ENCODE data around the gene ITGB1. TPM values are rescaled to one million over a fixed set of nuclear protein-coding genes. Genes with fewer than 3 reads are reported as not detected.

Gene ITGB1
- total and polyA plus RNA-seq, 3 experiments from 2014 or later: 75.5 to 342 (median 82.1) TPM

DNA sequence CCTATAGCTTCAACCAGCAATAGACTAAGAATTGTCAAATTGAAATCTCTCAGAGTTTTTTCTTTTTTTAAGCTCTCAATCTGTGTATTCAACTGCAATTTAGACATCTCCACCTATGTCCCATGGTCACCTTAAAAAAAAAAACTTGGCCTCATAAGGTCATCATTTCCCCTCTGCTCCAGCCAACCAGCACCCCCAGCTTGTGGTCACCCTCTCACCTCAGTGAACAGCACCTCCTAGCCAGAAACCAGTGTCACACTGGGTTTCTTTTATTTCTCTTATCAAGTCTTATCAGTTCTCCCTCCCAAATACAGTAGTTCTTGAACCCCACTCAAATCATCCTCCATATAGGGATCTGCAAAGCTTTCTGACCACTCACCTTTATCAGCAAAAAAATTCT is 4.0 kb downstream of the ITGB1 start:
- Mint-ChIP-seq H3K4me3 (peak overlapping the region; percentile 73 to 87 (median 84)), H3K36me3 (peaks cover 0 to 12% (median 10%) of the 10 kb centered on the region in 3 donors), H3K9me3 (no peaks in the 10 kb centered on the region), H3K27me3 (peaks cover 0 to 1% of the 10 kb centered on the region in 2 donors), H3K4me1 (peaks cover 74 to 82% (median 77%) of the 10 kb centered on the region in 3 donors), H3K27ac (peak overlapping the region; percentile 69 to 93 (median 85))
- DNase-seq: no peak
- no peaks in the 10 kb centered on the region for H3K36me3 ChIP-seq (ENCODE audit: insufficient read depth, low read length)
- peak overlapping the region; percentile 55 for H3K27ac ChIP-seq (ENCODE audit: low read depth, low read length)
- no peaks in the 10 kb centered on the region for H3K27me3 ChIP-seq (ENCODE audit: insufficient read depth, low read length, poor library complexity, severe bottlenecking)
- H3K9me3 ChIP-seq (ENCODE audit: low read length): no peaks in the 10 kb centered on the region
- POLR2A ChIA-PET: no interaction called here
- CTCF ChIA-PET: interaction anchor here (0.8 to 1.4 kb wide), 2 partner anchors 14 to 46 kb away, joined by 3 to 4 read pairs; no protein-coding TSS in a partner anchor
- H3K4me3 ChIP-seq (ENCODE audit: low read length): no peak overlapping the region
- peaks cover 45% of the 10 kb centered on the region for H3K4me1 ChIP-seq (ENCODE audit: insufficient read depth, low read length)

DNA sequence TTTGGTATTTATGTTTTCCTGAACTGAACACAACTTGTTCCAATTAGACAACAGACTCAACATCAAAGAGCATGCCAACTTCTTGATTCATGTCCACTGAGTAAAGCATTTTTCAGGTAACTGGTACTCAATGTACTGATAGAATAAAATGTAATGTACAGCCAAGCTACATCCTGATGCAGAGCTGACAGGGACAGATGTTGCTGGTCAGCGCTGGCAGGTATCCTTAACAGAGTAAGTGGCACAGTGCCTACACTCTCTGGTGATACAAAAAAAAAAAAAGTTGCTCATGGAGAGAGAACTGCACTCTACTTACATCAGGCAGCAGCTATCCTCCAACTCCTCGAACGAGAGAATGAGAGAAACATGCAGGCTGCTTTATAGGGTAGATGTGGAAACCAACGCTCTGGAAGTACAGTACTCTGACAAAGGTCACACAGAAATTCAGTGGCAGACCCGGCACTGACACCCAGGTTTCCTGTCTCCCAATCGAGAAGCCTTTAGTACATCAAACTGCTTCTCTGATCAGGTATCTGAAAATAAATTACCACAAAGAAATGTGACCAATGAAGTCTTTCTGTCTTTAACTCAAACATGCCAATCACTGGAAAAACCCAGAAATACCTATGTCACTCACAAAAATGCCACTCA is 4.6 kb downstream of the ITGB1 start:
- peaks cover 0 to 1% of the 10 kb centered on the region in 2 donors for H3K27me3 Mint-ChIP-seq

DNA sequence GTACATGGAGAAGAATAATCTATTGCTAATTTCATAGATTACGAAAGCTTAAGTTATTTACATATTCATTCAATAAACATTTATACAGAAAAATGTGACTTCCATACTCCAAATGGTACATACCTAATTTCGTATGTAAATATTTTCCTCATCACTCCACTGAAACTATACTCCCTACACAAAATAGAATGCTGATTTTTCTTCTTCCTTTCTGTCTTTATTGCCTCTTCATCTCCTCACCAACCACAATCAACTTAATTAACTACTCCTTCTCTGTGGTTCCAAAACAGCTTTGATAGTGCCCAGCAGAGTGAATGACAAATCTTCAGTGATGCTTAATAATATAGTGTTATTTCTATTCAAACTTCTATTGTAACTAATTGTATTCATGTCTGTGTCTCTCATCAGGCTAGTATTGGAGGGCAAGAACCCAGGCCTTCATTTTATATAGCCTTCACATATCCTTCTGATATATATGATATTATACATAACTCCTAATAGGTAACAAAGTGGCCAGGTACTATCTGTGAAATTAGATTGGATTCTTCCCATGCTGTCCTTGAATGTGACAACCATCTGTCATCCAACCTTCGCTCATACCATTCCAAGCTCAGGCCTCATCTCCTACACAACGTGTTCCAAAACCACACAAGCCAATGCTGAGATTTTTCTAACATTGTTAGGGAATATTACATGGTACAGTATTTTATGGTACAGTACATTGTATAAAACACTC is 5.3 kb downstream of the ITGB1 start:
- Mint-ChIP-seq H3K9me3 (no peaks in the 10 kb centered on the region), H3K36me3 (peaks cover 0 to 10% (median 7%) of the 10 kb centered on the region in 3 donors), H3K27me3 (no peaks in the 10 kb centered on the region), H3K27ac (peak overlapping the region in 7 of 8 donors; percentile 0 to 93 (median 69)), H3K4me3 (peak overlapping the region; percentile 12 to 87 (median 73)), H3K4me1 (peaks cover 81 to 89% (median 85%) of the 10 kb centered on the region in 3 donors)
- Histone ChIP-seq H3K9me3 (ENCODE audit: low read length) (no peaks in the 10 kb centered on the region), H3K27ac (ENCODE audit: low read depth, low read length) (no peak overlapping the region), H3K4me1 (ENCODE audit: insufficient read depth, low read length) (peaks cover 57% of the 10 kb centered on the region), H3K27me3 (ENCODE audit: insufficient read depth, low read length, poor library complexity, severe bottlenecking) (no peaks in the 10 kb centered on the region), H3K4me3 (ENCODE audit: low read length) (no peak overlapping the region), H3K36me3 (ENCODE audit: insufficient read depth, low read length) (no peaks in the 10 kb centered on the region)
- POLR2A ChIA-PET: no interaction called here
- CTCF ChIA-PET: no interaction called here
- no peak for DNase-seq

More for the DNA sequence above, 4.6 kb downstream of the ITGB1 start:
- ChIA-PET POLR2A (no interaction called here), CTCF (interaction anchor here (0.8 to 1.4 kb wide), 2 partner anchors 14 to 45 kb away, joined by 3 to 4 read pairs; no protein-coding TSS in a partner anchor)
- Mint-ChIP-seq H3K4me3 (peak overlapping the region; percentile 73 to 87 (median 84)), H3K4me1 (peaks cover 74 to 82% (median 78%) of the 10 kb centered on the region in 3 donors), H3K36me3 (peaks cover 0 to 10% (median 7%) of the 10 kb centered on the region in 3 donors), H3K27ac (peak overlapping the region; percentile 48 to 93 (median 78)), H3K9me3 (no peaks in the 10 kb centered on the region)
- Histone ChIP-seq H3K9me3 (ENCODE audit: low read length) (no peaks in the 10 kb centered on the region), H3K36me3 (ENCODE audit: insufficient read depth, low read length) (no peaks in the 10 kb centered on the region), H3K4me1 (ENCODE audit: insufficient read depth, low read length) (peaks cover 52% of the 10 kb centered on the region), H3K27me3 (ENCODE audit: insufficient read depth, low read length, poor library complexity, severe bottlenecking) (no peaks in the 10 kb centered on the region), H3K4me3 (ENCODE audit: low read length) (no peak overlapping the region), H3K27ac (ENCODE audit: low read depth, low read length) (peak overlapping the region; percentile 55)
- no peak for DNase-seq

DNA sequence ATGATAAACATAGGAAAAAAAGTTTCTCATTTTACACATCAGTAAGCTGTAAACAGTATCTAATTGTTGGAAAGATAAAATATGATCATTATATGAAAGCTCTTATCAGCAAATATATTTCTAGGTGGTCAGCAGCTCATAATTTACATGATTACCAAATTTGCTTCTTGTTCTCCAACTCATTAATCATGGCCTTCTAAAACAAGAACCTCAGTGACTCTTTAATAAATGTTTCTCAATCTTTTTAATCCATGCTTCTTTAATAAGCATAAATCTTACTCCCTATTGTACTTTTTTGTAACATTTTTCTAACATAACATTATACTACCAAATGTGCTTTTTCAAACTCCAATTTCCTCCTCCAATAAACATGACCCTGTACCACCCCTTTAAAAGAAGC is 5.9 kb downstream of the ITGB1 start:
- DNase-seq: no peak
- Mint-ChIP-seq H3K4me3 (peak overlapping the region; percentile 0 to 87 (median 54)), H3K36me3 (peaks cover 0 to 10% (median 5%) of the 10 kb centered on the region in 3 donors), H3K9me3 (no peaks in the 10 kb centered on the region), H3K27me3 (no peaks in the 10 kb centered on the region), H3K4me1 (peaks cover 87 to 95% (median 91%) of the 10 kb centered on the region in 3 donors), H3K27ac (peak overlapping the region in 2 of 8 donors; percentile 69 to 72)
- Histone ChIP-seq H3K27me3 (ENCODE audit: insufficient read depth, low read length, poor library complexity, severe bottlenecking) (no peaks in the 10 kb centered on the region), H3K36me3 (ENCODE audit: insufficient read depth, low read length) (no peaks in the 10 kb centered on the region), H3K27ac (ENCODE audit: low read depth, low read length) (no peak overlapping the region), H3K4me3 (ENCODE audit: low read length) (no peak overlapping the region), H3K9me3 (ENCODE audit: low read length) (no peaks in the 10 kb centered on the region), H3K4me1 (ENCODE audit: insufficient read depth, low read length) (peaks cover 63% of the 10 kb centered on the region)
- ChIA-PET CTCF (no interaction called here), POLR2A (no interaction called here)

DNA sequence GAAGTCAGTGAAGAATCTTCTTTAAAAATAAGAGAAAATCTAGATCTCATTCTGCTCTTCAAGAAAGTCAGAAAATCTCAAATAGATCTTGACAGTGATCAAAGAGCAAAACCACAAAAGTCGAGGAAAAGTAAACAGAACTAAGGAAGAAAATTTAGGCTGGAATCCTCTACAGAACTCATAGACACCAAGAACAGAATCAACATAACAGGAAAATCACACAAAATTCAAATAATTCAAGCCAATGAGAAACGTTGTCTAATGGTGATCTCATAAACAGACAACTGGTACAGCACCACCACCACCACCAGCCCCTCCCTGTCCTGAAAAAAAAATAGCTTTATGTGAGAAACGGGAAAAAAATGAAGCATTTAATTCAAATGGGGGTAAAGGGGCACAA is 6.9 kb downstream of the ITGB1 start:
- Mint-ChIP-seq H3K4me3 (peak overlapping the region; percentile 41 to 84 (median 61)), H3K27me3 (no peaks in the 10 kb centered on the region), H3K9me3 (no peaks in the 10 kb centered on the region), H3K27ac (peak overlapping the region; percentile 1 to 81 (median 32)), H3K4me1 (peaks cover 92 to 99% (median 93%) of the 10 kb centered on the region in 3 donors), H3K36me3 (peaks cover 0 to 10% (median 3%) of the 10 kb centered on the region in 3 donors)
- H3K27me3 ChIP-seq (ENCODE audit: insufficient read depth, low read length, poor library complexity, severe bottlenecking): no peaks in the 10 kb centered on the region
- DNase-seq: no peak
- no peaks in the 10 kb centered on the region for H3K9me3 ChIP-seq (ENCODE audit: low read length)
- no peak overlapping the region for H3K4me3 ChIP-seq (ENCODE audit: low read length)
- CTCF ChIA-PET: interaction anchor here (0.9 kb wide), 1 partner anchor 58 kb away, joined by 3 read pairs; no protein-coding TSS in a partner anchor
- H3K4me1 ChIP-seq (ENCODE audit: insufficient read depth, low read length): peaks cover 59% of the 10 kb centered on the region
- H3K36me3 ChIP-seq (ENCODE audit: insufficient read depth, low read length): no peaks in the 10 kb centered on the region
- POLR2A ChIA-PET: no interaction called here
- peak overlapping the region; percentile 38 for H3K27ac ChIP-seq (ENCODE audit: low read depth, low read length)

DNA sequence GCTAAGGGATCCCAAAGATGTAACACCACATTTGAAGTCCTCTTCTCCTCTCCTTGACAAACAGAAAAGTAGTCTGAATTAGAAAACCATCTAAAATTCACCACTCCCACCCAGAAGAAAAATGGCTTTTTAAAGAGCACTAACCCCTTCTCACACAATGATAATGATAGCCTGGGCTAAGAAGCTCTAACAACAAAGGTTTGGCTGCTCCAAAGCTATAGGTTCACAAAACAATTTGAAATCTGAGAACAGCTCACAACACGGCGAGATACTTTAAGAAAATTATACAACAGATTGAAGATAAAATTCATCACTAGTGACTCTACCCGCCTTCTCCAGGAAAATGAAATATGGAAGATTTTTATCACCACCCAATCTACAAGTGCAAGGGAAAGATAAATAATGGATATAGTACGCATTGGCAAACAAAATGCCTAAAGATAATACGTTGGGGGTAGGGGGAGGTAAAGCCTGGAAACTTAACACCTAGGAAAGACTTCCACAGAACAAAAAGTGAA is 7.4 kb downstream of the ITGB1 start:
- DNase-seq: no peak
- Histone ChIP-seq H3K27ac (ENCODE audit: low read depth, low read length) (peak overlapping the region; percentile 38), H3K9me3 (ENCODE audit: low read length) (no peaks in the 10 kb centered on the region), H3K27me3 (ENCODE audit: insufficient read depth, low read length, poor library complexity, severe bottlenecking) (no peaks in the 10 kb centered on the region), H3K36me3 (ENCODE audit: insufficient read depth, low read length) (no peaks in the 10 kb centered on the region), H3K4me1 (ENCODE audit: insufficient read depth, low read length) (peaks cover 60% of the 10 kb centered on the region), H3K4me3 (ENCODE audit: low read length) (no peak overlapping the region)
- POLR2A ChIA-PET: no interaction called here
- peaks cover 92 to 99% (median 93%) of the 10 kb centered on the region in 3 donors for H3K4me1 Mint-ChIP-seq
- peaks cover 0 to 10% (median 5%) of the 10 kb centered on the region in 3 donors for H3K36me3 Mint-ChIP-seq
- peak overlapping the region; percentile 41 to 84 (median 61) for H3K4me3 Mint-ChIP-seq
- no peaks in the 10 kb centered on the region for H3K27me3 Mint-ChIP-seq
- CTCF ChIA-PET: interaction anchor here (0.9 kb wide), 1 partner anchor 58 kb away, joined by 3 read pairs; no protein-coding TSS in a partner anchor
- H3K27ac Mint-ChIP-seq: peak overlapping the region; percentile 1 to 81 (median 37)
- no peaks in the 10 kb centered on the region for H3K9me3 Mint-ChIP-seq

DNA sequence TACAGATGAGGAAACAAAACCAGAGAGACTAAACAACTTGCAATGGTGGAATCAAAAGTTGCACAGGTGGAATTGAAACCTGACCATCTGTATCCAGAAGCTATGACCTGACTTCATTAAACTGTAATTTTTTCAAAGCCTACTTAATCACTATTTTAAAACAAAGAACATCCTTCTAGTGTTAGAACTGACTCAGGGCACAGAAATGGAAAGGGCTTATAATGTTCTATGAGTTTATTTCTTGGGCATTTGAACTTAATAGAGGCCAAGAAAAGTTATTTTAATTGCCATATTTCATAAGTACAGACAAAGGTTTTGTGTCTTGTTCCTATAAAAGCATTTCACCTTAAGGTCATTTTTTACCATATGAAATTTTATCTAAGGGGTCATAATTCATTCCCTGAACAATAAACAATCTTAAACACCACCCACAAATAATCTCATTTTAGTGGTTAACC is 8.8 kb downstream of the ITGB1 start:
- DNase-seq: no peak
- Mint-ChIP-seq H3K27me3 (no peaks in the 10 kb centered on the region), H3K4me3 (peak overlapping the region in 6 of 7 donors; percentile 16 to 53 (median 36)), H3K36me3 (peaks cover 0 to 8% (median 6%) of the 10 kb centered on the region in 3 donors), H3K9me3 (no peaks in the 10 kb centered on the region), H3K4me1 (peaks cover 84 to 96% (median 89%) of the 10 kb centered on the region in 3 donors), H3K27ac (peak overlapping the region in 6 of 8 donors; percentile 5 to 78 (median 40))
- ChIA-PET CTCF (no interaction called here), POLR2A (no interaction called here)
- no peaks in the 10 kb centered on the region for H3K36me3 ChIP-seq (ENCODE audit: insufficient read depth, low read length)
- H3K4me3 ChIP-seq (ENCODE audit: low read length): no peak overlapping the region
- no peaks in the 10 kb centered on the region for H3K9me3 ChIP-seq (ENCODE audit: low read length)
- peaks cover 47% of the 10 kb centered on the region for H3K4me1 ChIP-seq (ENCODE audit: insufficient read depth, low read length)
- H3K27ac ChIP-seq (ENCODE audit: low read depth, low read length): no peak overlapping the region
- H3K27me3 ChIP-seq (ENCODE audit: insufficient read depth, low read length, poor library complexity, severe bottlenecking): no peaks in the 10 kb centered on the region
